ENCODE data around the gene NUDT1. TPM values are rescaled to one million over a fixed set of nuclear protein-coding genes. Genes with fewer than 3 reads are reported as not detected.

The NUDT1 gene
- total RNA-seq, 1 experiment from 2014 or later, result 47.4 TPM

- Histone ChIP-seq H4K20me1 (ENCODE audit: insufficient read depth) (no peaks in the 10 kb centered on the region), H3K4me3 (replicated peaks in 1 of 2; ENCODE audit: low read depth in 1 of 2, low read length in 2 of 2) (no peak overlapping the region), H3K9me2 (ENCODE audit: insufficient read depth) (no peaks in the 10 kb centered on the region), H3K79me2 (ENCODE audit: insufficient read depth, low read length) (peaks cover 10% of the 10 kb centered on the region), H3K27me3 (ENCODE audit: insufficient read depth, low read length) (no peaks in the 10 kb centered on the region), H3K4me2 (ENCODE audit: low read length) (no peak overlapping the region), H2AFZ (ENCODE audit: low read depth, low read length, poor library complexity, severe bottlenecking) (no peak overlapping the region), H3K9ac (ENCODE audit: low read length) (no peak overlapping the region), H3K4me1 (ENCODE audit: control insufficient read depth in 1 of 2, insufficient read depth in 2 of 2, low read length in 2 of 2) (no peaks in the 10 kb centered on the region), H3K36me3 (ENCODE audit: control insufficient read depth in 1 of 2, insufficient read depth in 2 of 2, low read length in 2 of 2) (no peaks in the 10 kb centered on the region), H3K9me3 (ENCODE audit: control insufficient read depth in 1 of 2, insufficient read depth in 1 of 2, low read depth in 1 of 2, low read length in 2 of 2) (no peaks in the 10 kb centered on the region), H3K27ac (ENCODE audit: low read depth, low read length) (no peak overlapping the region)
- TF ChIP-seq CEBPB (IDR thresholded peaks at IDR 0.05; ENCODE audit: low read depth) (no peak), YY1 (IDR thresholded peaks at IDR 0.05; ENCODE audit: extremely low read depth, insufficient replicate concordance, low read depth, low read length) (no peak)
- RAD21 ChIA-PET (ENCODE audit: low non-redundant PET in 1 of 2, low total read pairs in 2 of 2, uncharacterized antibody in 2 of 2, unreplicated experiment in 2 of 2), result no interaction called here
- ATAC-seq (no peak), DNase-seq (ENCODE audit: low read depth, low spot score) (no peak)
- BruUV-seq (replicated peaks), result no TSS peak
- POLR2A ChIA-PET, result no interaction called here
- intact Hi-C loops (cut with micrococcal nuclease), result no loop called here
- CTCF ChIA-PET, result no interaction called here
Observed at GRCh38 chr7:2282185-2282751, 40.2 kb downstream of the NUDT1 start.

GRCh38 chr7:2283074-2283473, 41.0 kb downstream of the NUDT1 start:
- TF ChIP-seq ZBTB33 (IDR thresholded peaks at IDR 0.05; ENCODE audit: extremely low read depth, insufficient replicate concordance, low read length), result no peak
- TF ChIP-seq EZH2phosphoT487 (IDR thresholded peaks at IDR 0.05; ENCODE audit: borderline replicate concordance), result no peak
- no peak for DNase-seq (ENCODE audit: low read depth, low spot score)
- Histone ChIP-seq H4K20me1 (ENCODE audit: insufficient read depth) (no peaks in the 10 kb centered on the region), H3K79me2 (ENCODE audit: insufficient read depth, low read length) (peaks cover 10% of the 10 kb centered on the region), H3K27me3 (ENCODE audit: insufficient read depth, low read length) (no peaks in the 10 kb centered on the region), H3K9me2 (ENCODE audit: insufficient read depth) (no peaks in the 10 kb centered on the region), H3K36me3 (ENCODE audit: control insufficient read depth in 1 of 2, insufficient read depth in 2 of 2, low read length in 2 of 2) (no peaks in the 10 kb centered on the region), H3K4me1 (ENCODE audit: control insufficient read depth in 1 of 2, insufficient read depth in 2 of 2, low read length in 2 of 2) (no peaks in the 10 kb centered on the region), H3K4me3 (replicated peaks in 1 of 2; ENCODE audit: low read depth in 1 of 2, low read length in 2 of 2) (no peak overlapping the region), H3K27ac (ENCODE audit: low read depth, low read length) (no peak overlapping the region), H3K4me2 (ENCODE audit: low read length) (no peak overlapping the region), H3K9ac (ENCODE audit: low read length) (no peak overlapping the region), H3K9me3 (ENCODE audit: control insufficient read depth in 1 of 2, insufficient read depth in 1 of 2, low read depth in 1 of 2, low read length in 2 of 2) (no peaks in the 10 kb centered on the region), H2AFZ (ENCODE audit: low read depth, low read length, poor library complexity, severe bottlenecking) (no peak overlapping the region)
- no peak for ATAC-seq
- BruUV-seq (replicated peaks), result no TSS peak
- intact Hi-C loops (cut with micrococcal nuclease), result no loop called here
- CTCF ChIA-PET, result no interaction called here
- POLR2A ChIA-PET, result no interaction called here
- RAD21 ChIA-PET (ENCODE audit: low non-redundant PET in 1 of 2, low total read pairs in 2 of 2, uncharacterized antibody in 2 of 2, unreplicated experiment in 2 of 2), result no interaction called here
